Measurements from ENCODE around the gene NOP16. TPM values are rescaled to one million over a fixed set of nuclear protein-coding genes. Genes with fewer than 3 reads are reported as not detected.
A peak's percentile ranks its signal among the peaks of the same experiment; 100 is the strongest.

Gene NOP16
- polyA plus RNA-seq, 1 experiment: 36.8 TPM

- POLR2A ChIA-PET: no interaction called here
Observed at GRCh38 chr5:176387384-176387925, 943 bp downstream of the NOP16 start.

GRCh38 chr5:176386491-176386890 is 1.9 kb downstream of the NOP16 start:
- CTCF ChIA-PET: no interaction called here
- Histone ChIP-seq H3K36me3 (ENCODE audit: control insufficient read depth, insufficient read depth, low read length) (peaks cover 12% of the 10 kb centered on the region), H3K4me3 (ENCODE audit: low read depth, low read length) (no peak overlapping the region), H3K27me3 (ENCODE audit: control insufficient read depth, insufficient read depth, low read length) (no peaks in the 10 kb centered on the region)
- DNase-seq (ENCODE audit: low read depth): no peak
- no peak for TF ChIP-seq CTCF (IDR thresholded peaks at IDR 0.05; ENCODE audit: insufficient read depth, low read depth, low read length)
- POLR2A ChIA-PET: no interaction called here

More at GRCh38 chr5:176387384-176387925, 943 bp downstream of the NOP16 start:
- Histone ChIP-seq H3K36me3 (ENCODE audit: control insufficient read depth, insufficient read depth, low read length) (peaks cover 15% of the 10 kb centered on the region), H3K27me3 (ENCODE audit: control insufficient read depth, insufficient read depth, low read length) (no peaks in the 10 kb centered on the region), H3K4me3 (ENCODE audit: low read depth, low read length) (peak overlapping the region; percentile 77)
- peak; percentile 12; the same call in 1 of the 2 replicates for TF ChIP-seq CTCF (IDR thresholded peaks at IDR 0.05; ENCODE audit: insufficient read depth, low read depth, low read length)
- CTCF ChIA-PET: no interaction called here
- no peak for DNase-seq (ENCODE audit: low read depth)

GRCh38 chr5:176384991-176385390 is 3.4 kb downstream of the NOP16 start:
- TF ChIP-seq CTCF (IDR thresholded peaks at IDR 0.05; ENCODE audit: insufficient read depth, low read depth, low read length): no peak
- Histone ChIP-seq H3K27me3 (ENCODE audit: control insufficient read depth, insufficient read depth, low read length) (no peaks in the 10 kb centered on the region), H3K36me3 (ENCODE audit: control insufficient read depth, insufficient read depth, low read length) (peaks cover 10% of the 10 kb centered on the region), H3K4me3 (ENCODE audit: low read depth, low read length) (no peak overlapping the region)
- ChIA-PET POLR2A (no interaction called here), CTCF (no interaction called here)
- DNase-seq (ENCODE audit: low read depth): no peak

GRCh38 chr5:176384366-176384930 is 4.0 kb downstream of the NOP16 start:
- no peak for TF ChIP-seq CTCF (IDR thresholded peaks at IDR 0.05; ENCODE audit: insufficient read depth, low read depth, low read length)
- H3K27me3 ChIP-seq (ENCODE audit: control insufficient read depth, insufficient read depth, low read length): no peaks in the 10 kb centered on the region
- CTCF ChIA-PET: no interaction called here
- H3K4me3 ChIP-seq (ENCODE audit: low read depth, low read length): no peak overlapping the region
- DNase-seq (ENCODE audit: low read depth): no peak
- POLR2A ChIA-PET: no interaction called here
- H3K36me3 ChIP-seq (ENCODE audit: control insufficient read depth, insufficient read depth, low read length): peaks cover 10% of the 10 kb centered on the region

- Histone ChIP-seq H3K36me3 (ENCODE audit: control insufficient read depth, insufficient read depth, low read length) (peaks cover 10% of the 10 kb centered on the region), H3K27me3 (ENCODE audit: control insufficient read depth, insufficient read depth, low read length) (no peaks in the 10 kb centered on the region), H3K4me3 (ENCODE audit: low read depth, low read length) (no peak overlapping the region)
- TF ChIP-seq CTCF (IDR thresholded peaks at IDR 0.05; ENCODE audit: insufficient read depth, low read depth, low read length): no peak
- no peak for DNase-seq (ENCODE audit: low read depth)
- POLR2A ChIA-PET: no interaction called here
- CTCF ChIA-PET: no interaction called here
Observed at GRCh38 chr5:176383961-176384360, 4.4 kb downstream of the NOP16 start.
